ENCODE measurements around the gene LARGE1. TPM values are rescaled to one million over a fixed set of nuclear protein-coding genes. Genes with fewer than 3 reads are reported as not detected.

The LARGE1 gene
- total and polyA plus RNA-seq, 9 of the 15 experiments (the other 6 are each of a cell fraction or from before 2014, with no cell fraction given), result 0.01 to 0.66 (median 0.14) TPM; not detected in 2

- CTCF ChIA-PET (ENCODE audit: low intra/inter-chr PET ratio), result interaction anchor here (0.7 kb wide), 1 partner anchor 282 kb away, joined by 3 read pairs; no protein-coding TSS in a partner anchor
- no TSS peak for BruUV-seq (replicated peaks)
- 4% methylated on average over 5 of the region's 7 CpGs for WGBS (ENCODE audit: insufficient coverage, low coverage, missing lambda C conversion rate)
- H3K9ac ChIP-seq (ENCODE audit: insufficient read depth in 1 of 2, low read depth in 2 of 2, low read length in 2 of 2), result no peak overlapping the region
- no peaks in the 10 kb centered on the region for H3K4me1 ChIP-seq (replicated peaks in 1 of 2; ENCODE audit: control insufficient read depth in 2 of 2, insufficient read depth in 2 of 2, low read length in 2 of 2)
- intact Hi-C loops (cut with micrococcal nuclease), result no loop called here
- no peaks in the 10 kb centered on the region for H3K36me3 ChIP-seq (ENCODE audit: control insufficient read depth, insufficient read depth, low read length)
- H3K9me3 ChIP-seq (replicated peaks; ENCODE audit: control insufficient read depth, insufficient read depth, low read depth, low read length), result no peaks in the 10 kb centered on the region
- H3K9me1 ChIP-seq (ENCODE audit: control insufficient read depth, insufficient read depth, low read length), result no peaks in the 10 kb centered on the region
- no peak for TF ChIP-seq ZNF23 (CRISPR knock-in tag; IDR thresholded peaks at IDR 0.05)
- no peak for TF ChIP-seq TEAD2 (tag; IDR thresholded peaks at IDR 0.05)
- no peak for TF ChIP-seq MCM7 (IDR thresholded peaks at IDR 0.05)
- TF ChIP-seq ZNF12 (CRISPR knock-in tag; IDR thresholded peaks at IDR 0.05), result no peak
- TF ChIP-seq ZNF253 (CRISPR knock-in tag; conservative IDR thresholded peaks at IDR 0.05), result no peak
- no peak for TF ChIP-seq NCOR1 (IDR thresholded peaks at IDR 0.05)
- TF ChIP-seq DLX4 (CRISPR knock-in tag; IDR thresholded peaks at IDR 0.05), result no peak
- H3K79me2 ChIP-seq (ENCODE audit: control insufficient read depth, insufficient read depth, low read length), result no peaks in the 10 kb centered on the region
- POLR2A ChIA-PET, result no interaction called here
- H3K27me3 ChIP-seq (ENCODE audit: control insufficient read depth in 2 of 2, insufficient read depth in 2 of 2, low read length in 2 of 2), result no peaks in the 10 kb centered on the region
- H4K20me1 ChIP-seq (replicated peaks; ENCODE audit: control insufficient read depth, insufficient read depth, low read length), result no peaks in the 10 kb centered on the region
- ATAC-seq (no peak), DNase-seq (ENCODE audit: extremely low read depth in 1 of 4, low spot score in 3 of 4) (no peak), FAIRE-seq (no peak)
- no peak overlapping the region for H2AFZ ChIP-seq (ENCODE audit: low read depth, low read length)
- no peak overlapping the region for H3K4me3 ChIP-seq
- H3K27ac ChIP-seq (ENCODE audit: extremely low read depth, low read depth, low read length), result no peak overlapping the region
- no peak overlapping the region for H3K4me2 ChIP-seq (ENCODE audit: insufficient read depth, low read length)
- in situ Hi-C loops (cut with MboI), result loop anchor here (25.0 kb wide), 1 partner anchor 1713 kb away; no protein-coding TSS in a partner anchor
Observed at GRCh38 chr22:33299245-33299956, 620.9 kb downstream of the LARGE1 start.

Measured in K562 (cell line).